ENCODE results near the gene OPHN1. TPM values are rescaled to one million over a fixed set of nuclear protein-coding genes. Genes with fewer than 3 reads are reported as not detected.

OPHN1 gene
- total and polyA plus RNA-seq, 7 donors: 0.92 to 19.4 (median 6.9) TPM

DNA sequence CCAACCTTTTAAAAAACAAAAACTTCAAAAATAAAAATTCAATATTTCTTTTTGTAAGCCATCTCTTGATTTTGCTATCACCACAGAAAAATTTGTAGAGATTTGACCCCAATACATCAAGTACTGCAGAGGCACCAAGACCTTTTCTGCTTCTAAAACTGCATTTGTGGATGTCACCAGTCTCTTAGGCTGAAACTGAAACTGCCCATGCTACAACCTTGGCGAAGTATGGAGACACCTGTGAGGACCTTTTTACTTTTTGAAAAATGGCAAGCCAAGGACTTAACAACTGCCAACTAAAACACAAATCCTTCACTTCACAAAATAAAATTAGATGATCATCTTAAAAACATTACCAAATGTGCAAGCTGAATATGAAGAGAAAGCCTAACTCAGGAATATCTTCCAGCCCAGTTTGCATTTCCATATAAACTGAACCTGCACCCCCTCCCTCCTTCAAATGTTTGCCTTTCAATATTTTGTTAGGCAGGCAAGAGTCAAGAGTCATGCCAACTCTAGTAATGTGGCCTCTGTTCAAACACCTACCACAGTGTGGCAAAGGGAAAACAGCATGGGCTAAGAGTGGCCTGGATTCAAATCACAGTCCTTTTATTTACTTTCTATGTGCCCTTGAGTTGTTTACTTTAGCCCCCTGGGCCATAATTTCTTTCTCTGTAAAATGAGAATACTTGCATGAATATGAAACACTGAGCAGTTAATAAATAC is 389.4 kb downstream of the OPHN1 start:
- H3K27me3 ChIP-seq: no peaks in the 10 kb centered on the region
- intact Hi-C loops (cut with DNase I): no loop called here
- DNase-seq: no peak
- H3K27ac ChIP-seq: no peak overlapping the region
- H3K9me3 ChIP-seq: no peaks in the 10 kb centered on the region
- 89 to 90% methylated on average over 1 of the region's 1 CpG for WGBS, 2 donors
- H3K4me3 ChIP-seq: no peak overlapping the region
- TF ChIP-seq, protein P1, sequence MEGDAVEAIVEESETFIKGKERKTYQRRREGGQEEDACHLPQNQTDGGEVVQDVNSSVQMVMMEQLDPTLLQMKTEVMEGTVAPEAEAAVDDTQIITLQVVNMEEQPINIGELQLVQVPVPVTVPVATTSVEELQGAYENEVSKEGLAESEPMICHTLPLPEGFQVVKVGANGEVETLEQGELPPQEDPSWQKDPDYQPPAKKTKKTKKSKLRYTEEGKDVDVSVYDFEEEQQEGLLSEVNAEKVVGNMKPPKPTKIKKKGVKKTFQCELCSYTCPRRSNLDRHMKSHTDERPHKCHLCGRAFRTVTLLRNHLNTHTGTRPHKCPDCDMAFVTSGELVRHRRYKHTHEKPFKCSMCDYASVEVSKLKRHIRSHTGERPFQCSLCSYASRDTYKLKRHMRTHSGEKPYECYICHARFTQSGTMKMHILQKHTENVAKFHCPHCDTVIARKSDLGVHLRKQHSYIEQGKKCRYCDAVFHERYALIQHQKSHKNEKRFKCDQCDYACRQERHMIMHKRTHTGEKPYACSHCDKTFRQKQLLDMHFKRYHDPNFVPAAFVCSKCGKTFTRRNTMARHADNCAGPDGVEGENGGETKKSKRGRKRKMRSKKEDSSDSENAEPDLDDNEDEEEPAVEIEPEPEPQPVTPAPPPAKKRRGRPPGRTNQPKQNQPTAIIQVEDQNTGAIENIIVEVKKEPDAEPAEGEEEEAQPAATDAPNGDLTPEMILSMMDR (IDR thresholded peaks at IDR 0.05): no peak
- no peak for TF ChIP-seq POLR2A (IDR thresholded peaks at IDR 0.05)
- TF ChIP-seq EP300 (IDR thresholded peaks at IDR 0.05): no peak
- TF ChIP-seq POLR2AphosphoS5 (IDR thresholded peaks at IDR 0.05): no peak
- H3K36me3 ChIP-seq: peaks cover 0 to 4% (median 0%) of the 10 kb centered on the region in 4 donors
- no peaks in the 10 kb centered on the region for H3K4me1 ChIP-seq

DNA sequence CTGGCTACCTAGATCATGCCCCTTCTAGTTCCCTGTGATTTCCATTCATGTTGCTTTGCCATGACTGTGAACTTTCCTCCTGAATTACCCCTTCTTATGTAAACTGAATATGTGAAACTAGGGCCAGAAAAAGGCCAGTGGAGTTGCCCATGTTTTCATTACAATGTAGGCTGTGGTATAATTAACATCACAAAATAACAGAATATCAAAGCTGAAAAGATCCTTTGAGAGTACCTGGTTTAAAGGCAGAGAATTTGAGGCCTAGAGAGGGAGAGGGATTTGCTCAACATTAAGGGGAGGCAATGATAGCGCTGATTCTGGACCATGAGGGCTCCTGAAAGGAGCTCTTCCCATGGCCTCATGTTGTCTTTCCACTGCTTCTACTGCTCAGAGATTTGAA is 392.2 kb downstream of the OPHN1 start:
- no peak overlapping the region for H3K4me3 ChIP-seq
- DNase-seq: no peak
- no peaks in the 10 kb centered on the region for H3K36me3 ChIP-seq
- H3K27me3 ChIP-seq: no peaks in the 10 kb centered on the region
- intact Hi-C loops (cut with DNase I): no loop called here
- H3K9me3 ChIP-seq: no peaks in the 10 kb centered on the region
- no peak overlapping the region for H3K27ac ChIP-seq
- TF ChIP-seq, protein P1 (IDR thresholded peaks at IDR 0.05): no peak
- TF ChIP-seq EP300 (IDR thresholded peaks at IDR 0.05) (no peak), POLR2AphosphoS5 (IDR thresholded peaks at IDR 0.05) (no peak), POLR2A (IDR thresholded peaks at IDR 0.05) (no peak)
- H3K4me1 ChIP-seq: no peaks in the 10 kb centered on the region
- 93 to 96% methylated on average over 1 of the region's 1 CpG for WGBS, 2 donors

DNA sequence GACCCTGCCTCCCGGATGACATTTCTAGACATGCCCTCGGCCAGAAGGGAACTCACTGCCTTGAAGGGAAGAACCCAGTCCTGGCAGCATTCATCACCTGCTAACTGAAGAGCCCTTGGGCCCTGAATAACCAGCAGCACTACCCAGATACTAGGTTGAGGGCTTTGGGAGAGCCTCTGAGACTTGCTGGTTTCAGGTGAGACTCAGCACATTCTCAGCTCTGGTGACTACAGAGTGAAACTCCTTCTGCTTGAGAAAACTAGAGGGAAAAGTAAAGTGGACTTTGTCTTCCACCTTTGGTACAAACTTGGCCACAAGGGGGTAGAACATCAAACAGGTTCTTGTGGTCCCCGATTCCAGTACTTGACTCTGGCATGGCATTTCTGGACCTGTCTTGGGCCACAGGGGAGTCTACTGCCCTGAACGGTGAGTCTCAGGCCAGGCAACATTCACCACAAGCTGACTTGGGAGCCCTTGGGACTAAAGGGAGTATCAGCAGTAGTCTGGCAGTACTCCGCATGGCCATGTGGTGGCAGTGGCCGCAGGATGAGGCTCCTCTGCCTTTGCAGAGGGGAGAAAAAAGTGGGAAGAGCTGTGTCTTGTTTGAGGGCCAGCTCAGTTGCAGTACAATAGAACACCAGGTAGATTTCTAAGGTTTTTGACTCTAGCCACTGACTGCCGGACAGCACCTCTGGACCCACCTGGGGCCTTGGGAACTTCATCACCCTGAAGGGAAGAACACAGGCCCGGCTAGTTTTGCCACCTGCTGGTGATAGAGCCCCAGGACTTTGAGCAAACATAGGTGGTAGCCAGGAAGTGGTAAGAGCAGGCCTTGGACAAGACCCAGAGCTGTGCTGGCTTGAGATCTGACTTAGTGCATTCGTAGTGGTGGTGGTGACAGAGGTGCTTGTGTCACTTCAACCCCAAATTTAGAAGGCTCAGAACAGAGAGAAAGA is 414.8 kb downstream of the OPHN1 start:
- WGBS, 2 donors: 71 to 76% methylated on average over 9 of the region's 9 CpGs
- Histone ChIP-seq H3K4me1 (no peaks in the 10 kb centered on the region), H3K36me3 (no peaks in the 10 kb centered on the region), H3K27me3 (no peaks in the 10 kb centered on the region), H3K27ac (no peak overlapping the region), H3K4me3 (no peak overlapping the region), H3K9me3 (no peaks in the 10 kb centered on the region)
- intact Hi-C loops (cut with DNase I): no loop called here
- TF ChIP-seq POLR2A (IDR thresholded peaks at IDR 0.05): no peak
- TF ChIP-seq, protein P1 (IDR thresholded peaks at IDR 0.05): no peak
- no peak for TF ChIP-seq EP300 (IDR thresholded peaks at IDR 0.05)
- TF ChIP-seq POLR2AphosphoS5 (IDR thresholded peaks at IDR 0.05): no peak
- no peak for DNase-seq

DNA sequence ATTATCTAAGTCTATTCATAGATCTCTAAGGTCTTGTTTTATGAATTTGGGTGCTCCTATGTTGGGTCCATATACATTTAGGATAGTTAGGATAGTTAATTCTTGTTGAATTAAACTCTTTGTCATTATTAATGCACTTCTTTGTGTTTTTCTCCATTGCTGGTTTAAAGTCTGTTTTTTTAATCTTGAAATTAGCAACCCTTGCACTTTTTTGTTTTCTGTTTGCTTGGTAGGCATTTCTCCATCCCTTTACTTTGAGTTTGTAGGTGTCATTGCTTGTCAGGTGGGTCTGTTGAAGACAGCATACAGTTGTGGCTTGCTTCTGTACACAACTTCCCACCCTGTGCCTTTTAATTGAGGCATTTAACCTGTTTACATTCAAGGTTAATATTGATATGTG is 434.8 kb downstream of the OPHN1 start:
- intact Hi-C loops (cut with DNase I): no loop called here
- TF ChIP-seq, protein P1 (IDR thresholded peaks at IDR 0.05): no peak
- TF ChIP-seq EP300 (IDR thresholded peaks at IDR 0.05): no peak
- TF ChIP-seq POLR2A (IDR thresholded peaks at IDR 0.05): no peak
- no peak for TF ChIP-seq POLR2AphosphoS5 (IDR thresholded peaks at IDR 0.05)
- Histone ChIP-seq H3K36me3 (no peaks in the 10 kb centered on the region), H3K27ac (no peak overlapping the region), H3K9me3 (no peaks in the 10 kb centered on the region), H3K4me1 (no peaks in the 10 kb centered on the region), H3K4me3 (no peak overlapping the region), H3K27me3 (no peaks in the 10 kb centered on the region)
- no peak for DNase-seq

Small RNA genes lying within 50 kb of the gene (small RNA-seq; reads per million reads assigned to genes)
- gene RF00019: 0 reads per million in 3 donors
- 0 reads per million in 3 donors for gene RNU6-1225P

Other genes starting within 250 kb of the OPHN1 start
- 10 to 100 TPM; 21.9 to 36.1 (median 32.5) TPM for gene YIPF6, start 65.6 kb upstream of the OPHN1 start, total RNA-seq
- gene YIPF6, start 65.6 kb upstream of the OPHN1 start, polyA plus RNA-seq: 10 to 100 TPM in 2 of 3 donors, 1 to 10 TPM in 1; 7.2 to 12.4 (median 11.6) TPM
- gene STARD8, start 214.2 kb upstream of the OPHN1 start, total RNA-seq: 10 to 100 TPM in 1 of 4 donors, 1 to 10 TPM in 3; 5.3 to 10.7 (median 8.5) TPM
- gene STARD8, start 214.2 kb upstream of the OPHN1 start, polyA plus RNA-seq: 1 to 10 TPM in 2 of 3 donors, under 1 TPM in 1; 0.92 to 2.9 (median 2.4) TPM